Body of pancreas (tissue), 4 donors: Measurements from ENCODE around the gene GRB10. TPM values are rescaled to one million over a fixed set of nuclear protein-coding genes. Genes with fewer than 3 reads are reported as not detected.

Experiments
- ATAC-seq: fragments of 150-250 bp; one replicate; pipeline ENCODE4 v1.9.1; 2016
- DNase-seq, 4 donors: peaks; one replicate each; pipeline ENCODE4 v3.0.0-alpha.2; 2019
- H3K27ac ChIP-seq, 4 donors: fragments of 200-600 bp; sonication (generic); 1 replicate in 3 of 4; 2 replicates in 1 of 4; pipeline versions ENCODE4 v1.5.1 to v1.6.1; 2016 to 2019; ENCODE audit warnings: mild to moderate bottlenecking in 1 of 4, mixed read lengths in 1 of 4, moderate library complexity in 1 of 4
- H3K27me3 ChIP-seq, 2 donors: fragments of 200-600 bp; sonication (generic); one replicate each; pipeline ENCODE4 v1.6.0; 2016; ENCODE audit warnings: mild to moderate bottlenecking in 1 of 2
- H3K36me3 ChIP-seq, 2 donors: fragments of 200-600 bp; sonication (generic); replicated peaks in 1 of 2; 2 replicates each; pipeline ENCODE4 v1.5.1; 2016; ENCODE audit warnings: low read depth in 2 of 2; ENCODE audit not compliant: insufficient read depth in 1 of 2
- H3K4me1 ChIP-seq: fragments of 200-600 bp; sonication (generic); one replicate; pipeline ENCODE4 v1.6.0; 2016
- H3K4me3 ChIP-seq, 2 donors: fragments of 200-600 bp; sonication (generic); 1 replicate in 1 of 2; 2 replicates in 1 of 2; pipeline ENCODE4 v1.5.1; 2016 to 2019
- H3K9me3 ChIP-seq, 3 donors: fragments of 200-600 bp; sonication (generic); 1 replicate in 2 of 3; 2 replicates in 1 of 3; pipeline ENCODE4 v1.5.1; 2016
- CTCF ChIP-seq, 7 experiments: fragments of 450-650 bp in 4 of 7; fragments of 200-600 bp in 3 of 7; sonication (generic) in 3 of 7; IDR thresholded peaks; one replicate each; pipeline ENCODE4 v1.5.1; 2016 to 2019; ENCODE audit warnings: antibody characterized with exemption in 7 of 7
- POLR2A ChIP-seq, 3 donors: fragments of 450-650 bp; IDR thresholded peaks; one replicate each; pipeline ENCODE4 v1.6.1; 2016; ENCODE audit warnings: antibody characterized with exemption in 3 of 3, mild to moderate bottlenecking in 2 of 3
- WGBS, 2 donors: methylation state at CpG; one replicate each; pipeline ENCODE4 v1.1.5; 2017; 5-methylcytosine and 5-hydroxymethylcytosine counted together
- intact Hi-C: fragments of 100-400 bp; cut with DNase I; formaldehyde crosslinking; loops from one replicate; pipeline ENCODE4 v1.15.1; 2023
- total RNA-seq, 2 donors: library from RNA; depleted of rRNA; stranded (reverse); fragments of >200 nt; gene quantifications; one replicate each; pipeline ENCODE4 v1.1.0, GENCODE V29; 2016

Gene GRB10
- total RNA-seq, 2 donors from 2014 or later, result 130 to 229 TPM

- WGBS, 2 donors, result 66 to 69% methylated on average over 5 of the region's 5 CpGs
- no peak for TF ChIP-seq POLR2A (IDR thresholded peaks at IDR 0.05)
- peak in 6 of 7 experiments; percentile 19 to 71 (median 56) for TF ChIP-seq CTCF (IDR thresholded peaks at IDR 0.05)
- Histone ChIP-seq H3K4me3 (no peak overlapping the region), H3K27me3 (no peaks in the 10 kb centered on the region), H3K27ac (no peak overlapping the region), H3K4me1 (no peaks in the 10 kb centered on the region), H3K36me3 (peaks cover 8 to 42% of the 10 kb centered on the region in 2 donors), H3K9me3 (no peaks in the 10 kb centered on the region)
- peak in 2 of 4 donors; percentile 49 to 52 for DNase-seq
- intact Hi-C loops, result loop anchor here (10.0 kb wide), 1 partner anchor 121 kb away; no protein-coding TSS in a partner anchor
- ATAC-seq, result peak; percentile 60
Observed at GRCh38 chr7:50595491-50596102, 187.1 kb downstream of the GRB10 start.

GRCh38 chr7:50594734-50595485 lies 187.8 kb downstream of the GRB10 start:
- intact Hi-C loops, result loop anchor here (10.0 kb wide), 1 partner anchor 120 kb away; no protein-coding TSS in a partner anchor

GRCh38 chr7:50594136-50594535 lies 188.6 kb downstream of the GRB10 start:
- Histone ChIP-seq H3K27me3 (no peaks in the 10 kb centered on the region), H3K27ac (no peak overlapping the region), H3K9me3 (no peaks in the 10 kb centered on the region), H3K4me3 (no peak overlapping the region), H3K36me3 (peaks cover 8 to 30% of the 10 kb centered on the region in 2 donors), H3K4me1 (no peaks in the 10 kb centered on the region)
- no peak for ATAC-seq
- intact Hi-C loops, result loop anchor here (10.0 kb wide), 1 partner anchor 119 kb away; no protein-coding TSS in a partner anchor
- no peak for DNase-seq
- 81 to 89% methylated on average over 4 of the region's 4 CpGs for WGBS, 2 donors
- no peak for TF ChIP-seq CTCF (IDR thresholded peaks at IDR 0.05)
- no peak for TF ChIP-seq POLR2A (IDR thresholded peaks at IDR 0.05)

More at GRCh38 chr7:50594734-50595485, 187.8 kb downstream of the GRB10 start:
- Histone ChIP-seq H3K9me3 (no peaks in the 10 kb centered on the region), H3K27ac (no peak overlapping the region), H3K4me1 (no peaks in the 10 kb centered on the region), H3K36me3 (peaks cover 8 to 37% of the 10 kb centered on the region in 2 donors), H3K27me3 (no peaks in the 10 kb centered on the region), H3K4me3 (no peak overlapping the region)
- DNase-seq (no peak), ATAC-seq (no peak)
- no peak for TF ChIP-seq POLR2A (IDR thresholded peaks at IDR 0.05)
- TF ChIP-seq CTCF (IDR thresholded peaks at IDR 0.05), result no peak
- 71 to 78% methylated on average over 7 of the region's 7 CpGs for WGBS, 2 donors

GRCh38 chr7:50592940-50593339 lies 189.8 kb downstream of the GRB10 start:
- DNase-seq, result no peak
- Histone ChIP-seq H3K4me1 (peaks cover 2% of the 10 kb centered on the region), H3K36me3 (peaks cover 0 to 21% of the 10 kb centered on the region in 2 donors), H3K27ac (no peak overlapping the region), H3K9me3 (no peaks in the 10 kb centered on the region), H3K4me3 (no peak overlapping the region), H3K27me3 (no peaks in the 10 kb centered on the region)
- WGBS, 2 donors, result 96 to 97% methylated on average over 13 of the region's 13 CpGs
- no peak for TF ChIP-seq CTCF (IDR thresholded peaks at IDR 0.05)
- no peak for TF ChIP-seq POLR2A (IDR thresholded peaks at IDR 0.05)
- ATAC-seq, result no peak
- intact Hi-C loops, result loop anchor here (10.0 kb wide), 1 partner anchor 118 kb away; no protein-coding TSS in a partner anchor
